Neural progenitor cell (in vitro differentiated cells): ENCODE results near the gene OR1K1.
"Not testable (repeated sequence)": the region's sequence is repeated elsewhere in the genome, so short reads cannot be mapped to it uniquely, and the experiment has no call there.

Experiments
- EZH2phosphoT487 ChIP-seq: fragments of 200-600 bp; sonication (generic); IDR thresholded peaks from 2 replicates; pipeline ENCODE4 v1.6.1; 2017; ENCODE audit warnings: antibody characterized with exemption
- TF ChIP-seq, protein P1 (sequence below): fragments of 200-600 bp; sonication (generic); IDR thresholded peaks from 2 replicates; pipeline ENCODE4 v1.5.1; 2017; ENCODE audit warnings: antibody characterized with exemption, mild to moderate bottlenecking

DNA sequence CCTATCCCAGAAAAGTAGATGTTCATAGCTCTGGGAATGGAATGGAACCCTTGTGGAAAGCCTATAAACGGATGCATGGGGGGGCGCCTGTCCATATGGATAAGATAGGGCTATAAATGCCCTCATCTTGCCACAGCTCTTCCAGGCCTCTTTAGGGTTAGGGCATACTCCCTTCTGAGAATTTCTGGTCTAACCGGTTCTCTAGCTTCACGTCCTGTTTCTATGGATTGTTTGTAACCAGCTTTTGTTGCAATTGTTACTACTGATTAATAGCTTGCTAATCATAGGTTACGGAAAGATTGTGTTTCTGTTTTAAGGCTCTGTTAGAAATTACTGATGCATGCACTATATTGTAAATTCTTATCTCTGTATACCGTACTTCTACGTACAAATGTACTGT is 9.3 kb downstream of the OR1K1 start:
- TF ChIP-seq, protein P1, sequence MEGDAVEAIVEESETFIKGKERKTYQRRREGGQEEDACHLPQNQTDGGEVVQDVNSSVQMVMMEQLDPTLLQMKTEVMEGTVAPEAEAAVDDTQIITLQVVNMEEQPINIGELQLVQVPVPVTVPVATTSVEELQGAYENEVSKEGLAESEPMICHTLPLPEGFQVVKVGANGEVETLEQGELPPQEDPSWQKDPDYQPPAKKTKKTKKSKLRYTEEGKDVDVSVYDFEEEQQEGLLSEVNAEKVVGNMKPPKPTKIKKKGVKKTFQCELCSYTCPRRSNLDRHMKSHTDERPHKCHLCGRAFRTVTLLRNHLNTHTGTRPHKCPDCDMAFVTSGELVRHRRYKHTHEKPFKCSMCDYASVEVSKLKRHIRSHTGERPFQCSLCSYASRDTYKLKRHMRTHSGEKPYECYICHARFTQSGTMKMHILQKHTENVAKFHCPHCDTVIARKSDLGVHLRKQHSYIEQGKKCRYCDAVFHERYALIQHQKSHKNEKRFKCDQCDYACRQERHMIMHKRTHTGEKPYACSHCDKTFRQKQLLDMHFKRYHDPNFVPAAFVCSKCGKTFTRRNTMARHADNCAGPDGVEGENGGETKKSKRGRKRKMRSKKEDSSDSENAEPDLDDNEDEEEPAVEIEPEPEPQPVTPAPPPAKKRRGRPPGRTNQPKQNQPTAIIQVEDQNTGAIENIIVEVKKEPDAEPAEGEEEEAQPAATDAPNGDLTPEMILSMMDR = not testable (repeated sequence)
- not testable (repeated sequence) for TF ChIP-seq EZH2phosphoT487
